GM18861 (cell line): ENCODE measurements around the gene IDNK.
"Not testable (repeated sequence)": the region's sequence is repeated elsewhere in the genome, so short reads cannot be mapped to it uniquely, and the experiment has no call there.

Source experiments
- ATAC-seq: cut with Tn5 transposase; IDR thresholded peaks from one replicate; pipeline ENCODE4 v1.9.1; 2021; ENCODE audit not compliant: unreplicated experiment

Gene IDNK

GRCh38 chr9:83622939-83623678 is at the start of gene IDNK:
Gene IDNK (plus strand): TSS chr9:83623143. CDS start chr9:83623172, 29 bp downstream.
- peak; percentile 70 for ATAC-seq

GRCh38 chr9:83574482-83574881 is 48.5 kb upstream of the IDNK start:
- no peak for ATAC-seq

GRCh38 chr9:83582029-83582428 is 40.9 kb upstream of the IDNK start:
- ATAC-seq: no peak

GRCh38 chr9:83583151-83584014 is 39.6 kb upstream of the IDNK start:
- ATAC-seq: no peak

GRCh38 chr9:83584995-83585394 is 37.9 kb upstream of the IDNK start:
- ATAC-seq: no peak

- ATAC-seq: no peak
Measured at GRCh38 chr9:83588256-83588655, 34.7 kb upstream of the IDNK start.

GRCh38 chr9:83596899-83597504 is 25.9 kb upstream of the IDNK start:
- ATAC-seq: no peak

- ATAC-seq: no peak
Measured at GRCh38 chr9:83598487-83598886, 24.5 kb upstream of the IDNK start.

- ATAC-seq: no peak
Measured at GRCh38 chr9:83599071-83599470, 23.9 kb upstream of the IDNK start.

- no peak for ATAC-seq
Measured at GRCh38 chr9:83601463-83601862, 21.5 kb upstream of the IDNK start.

- ATAC-seq: not testable (repeated sequence)
Measured at GRCh38 chr9:83607620-83608019, 15.3 kb upstream of the IDNK start.

GRCh38 chr9:83613298-83613697 is 9.6 kb upstream of the IDNK start:
- not testable (repeated sequence) for ATAC-seq

- ATAC-seq: no peak
Measured at GRCh38 chr9:83617299-83617698, 5.6 kb upstream of the IDNK start.

- ATAC-seq: no peak
Measured at GRCh38 chr9:83620841-83621636, 1.9 kb upstream of the IDNK start.

GRCh38 chr9:83622433-83622938 is 457 bp upstream of the IDNK start:
- ATAC-seq: peak; percentile 21

- ATAC-seq: peak; percentile 24
Measured at GRCh38 chr9:83623679-83624076, 735 bp downstream of the IDNK start.

GRCh38 chr9:83625178-83625577 is 2.2 kb downstream of the IDNK start:
- no peak for ATAC-seq

- ATAC-seq: no peak
Measured at GRCh38 chr9:83628540-83628939, 5.6 kb downstream of the IDNK start.

GRCh38 chr9:83629433-83630104 is 6.6 kb downstream of the IDNK start:
- ATAC-seq: no peak

- no peak for ATAC-seq
Measured at GRCh38 chr9:83630938-83631457, 8.1 kb downstream of the IDNK start.
